K562 (cell line): ENCODE results near the gene GLIS1. TPM values are rescaled to one million over a fixed set of nuclear protein-coding genes. Genes with fewer than 3 reads are reported as not detected.

ENCODE experiments used
- HINFP ChIP-seq: fragments of 450-650 bp; conservative IDR thresholded peaks from 2 replicates; pipeline ENCODE4 v1.6.1; 2016; ENCODE audit warnings: missing genetic modification characterization, low read depth, mild to moderate bottlenecking, control low read depth, missing compliant biosample characterization
- ID3 ChIP-seq, 2 experiments: fragments of 250-450 bp in 1 of 2; fragments of 450-650 bp in 1 of 2; sonication (Bioruptor Pico) in 1 of 2; IDR thresholded peaks; 2 replicates each; pipeline versions ENCODE4 v1.6.1 to v1.8.0; 2016 to 2021; ENCODE audit warnings: mild to moderate bottlenecking in 2 of 2, moderate library complexity in 2 of 2, missing compliant biosample characterization in 1 of 2, missing genetic modification characterization in 1 of 2
- KDM4B ChIP-seq, 2 experiments: fragments of 450-650 bp in 1 of 2; sonication (generic) in 1 of 2; IDR thresholded peaks; 2 replicates each; pipeline ENCODE4 v1.6.1; 2016 to 2017; ENCODE audit warnings: borderline replicate concordance in 2 of 2, antibody characterized with exemption in 1 of 2, low read depth in 1 of 2, mild to moderate bottlenecking in 1 of 2
- KLF1 ChIP-seq: fragments of 450-650 bp; IDR thresholded peaks from 2 replicates; pipeline ENCODE4 v1.6.1; 2016; ENCODE audit warnings: missing genetic modification characterization, missing compliant biosample characterization
- MEIS2 ChIP-seq: fragments of 450-650 bp; IDR thresholded peaks from 2 replicates; pipeline ENCODE4 v1.6.1; 2014; ENCODE audit warnings: mild to moderate bottlenecking; ENCODE audit not compliant: partially characterized antibody
- PBX2 ChIP-seq, 2 experiments: IDR thresholded peaks in 1 of 2; conservative IDR thresholded peaks in 1 of 2; 2 replicates each; pipeline ENCODE4 v1.6.1; 2016; ENCODE audit warnings: low read depth in 2 of 2, mild to moderate bottlenecking in 1 of 2, missing compliant biosample characterization in 1 of 2, missing genetic modification characterization in 1 of 2, moderate library complexity in 1 of 2
- POLR2B ChIP-seq: fragments of 450-650 bp; IDR thresholded peaks from 2 replicates; pipeline ENCODE4 v1.6.1; 2018; ENCODE audit warnings: low read depth; ENCODE audit not compliant: partially characterized antibody
- POU5F1 ChIP-seq: fragments of 150-350 bp; IDR thresholded peaks from 2 replicates; pipeline ENCODE4 v1.6.1; 2014; ENCODE audit warnings: borderline replicate concordance, low read length, low read depth, mild to moderate bottlenecking; ENCODE audit not compliant: partially characterized antibody
- RREB1 ChIP-seq: fragments of 250-450 bp; sonication (Bioruptor Pico); IDR thresholded peaks from 2 replicates; pipeline ENCODE4 v1.4.0; 2020
- THAP7 ChIP-seq: fragments of 250-450 bp; sonication (Bioruptor Pico); IDR thresholded peaks from 2 replicates; pipeline ENCODE4 v1.5.0; 2021
- ZNF41 ChIP-seq: fragments of 250-450 bp; sonication (Bioruptor Pico); conservative IDR thresholded peaks from 2 replicates; pipeline ENCODE4 v1.4.0; 2020; ENCODE audit warnings: mild to moderate bottlenecking
- polyA plus RNA-seq, 8 experiments: library from polyadenylated mRNA; depleted of rRNA in 4 of 8; stranded (reverse) in 5 of 8; unstranded in 3 of 8; fragments of >200 nt; fragmentation: Nextera tagmentation in 2 of 8; fragmentation: Illumina TruSeq in 1 of 8; extraction: Ambion mirVana in 2 of 8; extraction: Trizol in 1 of 8; gene quantifications; 2 replicates each; pipeline versions ENCODE4 v1.2.1 to v1.2.3, GENCODE V29; 2011 to 2014; ENCODE audit warnings: inconsistent platforms in 1 of 8, missing spikeins in 1 of 8
- total RNA-seq, 7 experiments: library from RNA; depleted of rRNA in 6 of 7; stranded (reverse); fragments of >200 nt in 6 of 7; fragmentation: Illumina TruSeq in 2 of 7; extraction: Trizol in 2 of 7; gene quantifications; 2 replicates each; pipeline versions ENCODE4 v1.2.1 to v1.2.3, GENCODE V29; 2011 to 2021; ENCODE audit warnings: low replicate concordance in 1 of 7

GLIS1 gene
- total and polyA plus RNA-seq, 9 of the 15 experiments (the other 6 are each of a cell fraction or from before 2014, with no cell fraction given), result not detected

GRCh38 chr1:53639251-53639763 is 99.7 kb downstream of the GLIS1 start (continued):
- no peak for TF ChIP-seq RREB1 (CRISPR knock-in tag)
- TF ChIP-seq POLR2B, result no peak
- TF ChIP-seq KLF1, result no peak
- TF ChIP-seq KDM4B (IDR thresholded peaks at IDR 0.05; ENCODE audit: borderline replicate concordance in 2 of 2, low read depth in 1 of 2), result no peak
- TF ChIP-seq PBX2 (CRISPR knock-in tag; IDR thresholded peaks at IDR 0.05; ENCODE audit: low read depth), result no peak
- peak; percentile 70 for TF ChIP-seq PBX2 (tag; conservative IDR thresholded peaks at IDR 0.05; ENCODE audit: low read depth)
- no peak for TF ChIP-seq THAP7 (CRISPR knock-in tag)
- TF ChIP-seq ZNF41, result no peak
- peak; percentile 86 for TF ChIP-seq MEIS2
- no peak for TF ChIP-seq POU5F1
- TF ChIP-seq ID3 (CRISPR knock-in tag; IDR thresholded peaks at IDR 0.05), result no peak
- no peak for TF ChIP-seq ID3 (tag; IDR thresholded peaks at IDR 0.05)
- TF ChIP-seq HINFP (tag), result no peak
